ENCODE measurements around the gene ACSF3.

The ACSF3 gene

DNA sequence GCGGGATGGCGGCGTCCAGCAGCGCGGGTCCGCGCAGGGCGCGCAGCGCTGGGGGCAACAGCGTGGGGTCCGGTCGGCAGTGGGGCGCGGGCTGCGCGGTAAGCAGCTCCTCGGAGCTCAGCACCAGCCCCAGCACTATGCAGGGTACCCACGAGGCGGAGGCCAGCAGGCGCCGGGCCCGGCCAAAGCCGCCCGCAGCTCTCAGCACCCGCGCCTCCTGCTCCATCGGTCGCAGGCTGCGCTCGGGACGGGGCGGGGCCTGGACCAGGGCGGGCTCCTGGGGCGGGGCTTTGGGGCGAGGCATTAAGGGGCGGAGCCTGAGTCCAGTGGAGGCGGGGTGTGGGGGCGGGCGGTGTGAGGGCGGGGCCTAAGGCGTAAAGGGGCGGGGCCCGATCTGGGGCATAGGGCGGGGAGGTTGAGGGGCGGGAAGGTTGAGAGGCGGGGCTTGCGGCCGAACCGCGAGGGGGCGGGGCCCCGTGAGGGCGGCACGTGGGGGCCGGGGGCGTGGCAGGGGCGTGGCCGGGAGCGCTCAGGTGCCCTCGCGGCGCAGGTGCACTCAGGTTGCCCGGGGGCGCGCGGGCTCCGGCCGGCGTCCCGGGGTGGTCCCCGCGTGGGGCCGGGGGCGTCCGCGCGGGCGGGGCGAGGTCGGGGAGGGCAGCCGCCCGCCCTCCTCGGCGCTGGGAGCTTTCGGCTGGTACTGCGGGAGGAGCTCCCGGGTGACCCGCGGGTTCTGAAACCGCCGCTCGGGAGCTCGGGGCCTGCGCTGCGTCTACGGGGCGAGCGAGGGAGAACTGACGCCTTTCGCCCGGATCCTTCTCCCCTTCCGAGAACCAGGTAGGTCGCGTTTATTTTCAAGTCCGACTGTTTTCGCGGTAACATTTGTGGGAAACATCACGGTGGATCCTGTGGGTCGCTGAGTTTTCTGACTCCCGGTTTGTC is 108.1 kb downstream of the ACSF3 start:
- DNase-seq (ENCODE audit: low spot score) = peak; percentile 94

DNA sequence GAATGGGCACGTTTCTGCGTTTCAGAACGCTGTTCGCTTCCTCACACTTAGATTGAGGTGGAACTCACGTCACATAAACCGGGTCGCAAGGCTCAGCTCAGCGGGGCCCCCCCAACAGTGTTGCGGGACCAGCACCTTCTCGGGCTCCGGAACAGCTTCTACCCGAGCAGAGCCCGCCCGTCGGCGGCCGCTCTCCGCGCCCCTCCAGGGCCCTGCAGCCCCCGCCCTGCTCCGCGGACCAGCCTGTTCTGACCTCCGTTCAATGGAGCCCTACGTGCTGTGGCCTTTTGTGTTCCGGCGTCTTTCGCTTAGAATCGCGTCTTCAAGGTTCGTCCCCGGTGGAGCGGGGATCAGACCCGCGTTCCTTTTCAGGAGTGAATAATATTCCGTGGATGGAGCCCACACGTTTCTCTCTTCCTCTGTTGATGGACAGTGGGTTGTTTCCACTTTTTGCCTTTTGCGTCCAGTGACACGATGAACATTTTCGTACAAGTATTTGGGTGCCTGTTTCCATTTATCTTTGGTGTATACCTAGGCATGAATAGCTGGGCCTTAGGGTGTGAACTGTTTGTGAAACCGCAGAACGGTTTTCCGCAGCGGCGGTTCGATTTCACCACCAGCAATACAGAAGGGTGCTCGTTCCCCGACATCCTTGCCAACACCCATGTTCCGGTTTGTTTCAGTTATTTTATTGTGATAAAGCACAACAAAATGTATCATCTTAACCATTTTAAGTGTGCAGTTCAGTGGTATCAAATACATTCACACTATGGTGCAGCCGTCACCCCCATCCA is 109.0 kb downstream of the ACSF3 start:
- DNase-seq (ENCODE audit: low spot score) = no peak

Measured in germinal center (tissue), 1 donor.